Stimulated activated CD4-positive, alpha-beta T cell treated with anti-CD3 and anti-CD28 coated beads, Interleukin-15, amount 100 ng/mL, for 1 hour (primary cell): ENCODE measurements around the gene CNOT3.
A peak's percentile ranks its signal among the peaks of the same experiment; 100 is the strongest.
"Not testable (repeated sequence)": the region's sequence is repeated elsewhere in the genome, so short reads cannot be mapped to it uniquely, and the experiment has no call there.

Experiments used
- DNase-seq, 2 donors: peaks; one replicate each; pipeline ENCODE4 v3.0.0-alpha.2; 2020; ENCODE audit warnings: low read depth in 1 of 2, low spot score in 1 of 2

CNOT3 gene

GRCh38 chr19:54168174-54168917 is 30.8 kb downstream of the CNOT3 start:
- peak; percentile 77 to 90 for DNase-seq

- no peak for DNase-seq
Measured at GRCh38 chr19:54169149-54169740, 31.7 kb downstream of the CNOT3 start.

GRCh38 chr19:54171736-54172431 is 34.3 kb downstream of the CNOT3 start:
- not testable (repeated sequence) for DNase-seq

- no peak for DNase-seq
Measured at GRCh38 chr19:54172471-54173358, 35.2 kb downstream of the CNOT3 start, which contains the start of gene TMC4. TSS of gene TMC4 (minus strand) at chr19:54173160. CDS start at chr19:54173117, 43 bp downstream.

GRCh38 chr19:54173359-54173699 is 35.8 kb downstream of the CNOT3 start:
- no peak for DNase-seq

GRCh38 chr19:54173951-54174834 is 36.6 kb downstream of the CNOT3 start:
- DNase-seq = no peak

- no peak for DNase-seq
Measured at GRCh38 chr19:54178581-54179261, 41.2 kb downstream of the CNOT3 start.

- DNase-seq = no peak
Measured at GRCh38 chr19:54179262-54179852, 41.8 kb downstream of the CNOT3 start.

- no peak for DNase-seq
Measured at GRCh38 chr19:54179921-54180461, 42.4 kb downstream of the CNOT3 start.

GRCh38 chr19:54180691-54181091 is 43.1 kb downstream of the CNOT3 start:
- no peak for DNase-seq

GRCh38 chr19:54181894-54182293 is 44.3 kb downstream of the CNOT3 start:
- not testable (repeated sequence) for DNase-seq

- DNase-seq = no peak
Measured at GRCh38 chr19:54183431-54183830, 45.9 kb downstream of the CNOT3 start.

- no peak for DNase-seq
Measured at GRCh38 chr19:54186351-54186750, 48.8 kb downstream of the CNOT3 start.

GRCh38 chr19:54186934-54187381 is 49.4 kb downstream of the CNOT3 start:
- no peak for DNase-seq

GRCh38 chr19:54188215-54188871 is 50.8 kb downstream of the CNOT3 start:
- peak in 1 of 2 donors; percentile 43 for DNase-seq

GRCh38 chr19:54189145-54189734 is 51.7 kb downstream of the CNOT3 start, which contains the start of gene MBOAT7:
TSS of gene MBOAT7 (minus strand) at chr19:54189580. CDS start at chr19:54188508, 1,072 bp downstream.
- no peak for DNase-seq

GRCh38 chr19:54189735-54190502 is 52.4 kb downstream of the CNOT3 start:
- peak; percentile 100 for DNase-seq
